Measurements from ENCODE around the gene MLLT10.
"Not testable (repeated sequence)": the region's sequence is repeated elsewhere in the genome, so short reads cannot be mapped to it uniquely, and the experiment has no call there.

The MLLT10 gene

GRCh38 chr10:21588159-21588558 is 54.1 kb downstream of the MLLT10 start:
- not testable (repeated sequence) for DNase-seq

DNA sequence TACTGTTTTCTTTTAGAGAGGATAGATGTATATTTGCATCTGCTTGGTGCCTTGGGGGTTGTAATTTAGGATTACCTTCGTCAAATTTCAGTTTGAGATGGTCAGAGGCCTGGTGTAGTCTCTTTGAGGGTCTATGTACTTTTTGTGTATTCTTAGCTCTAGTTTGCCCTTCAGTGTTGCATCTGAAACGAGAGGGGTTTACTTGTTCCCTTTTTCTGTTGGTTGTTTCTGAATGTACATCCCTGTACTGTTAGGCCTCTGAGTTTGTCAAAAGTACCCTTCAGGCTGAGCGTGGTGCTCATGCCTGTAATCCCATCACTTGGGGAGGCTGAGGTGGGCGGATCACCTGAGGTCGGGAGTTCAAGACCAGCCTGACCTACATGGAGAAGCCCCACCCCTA is 60.0 kb downstream of the MLLT10 start:
- no peak for DNase-seq

DNA sequence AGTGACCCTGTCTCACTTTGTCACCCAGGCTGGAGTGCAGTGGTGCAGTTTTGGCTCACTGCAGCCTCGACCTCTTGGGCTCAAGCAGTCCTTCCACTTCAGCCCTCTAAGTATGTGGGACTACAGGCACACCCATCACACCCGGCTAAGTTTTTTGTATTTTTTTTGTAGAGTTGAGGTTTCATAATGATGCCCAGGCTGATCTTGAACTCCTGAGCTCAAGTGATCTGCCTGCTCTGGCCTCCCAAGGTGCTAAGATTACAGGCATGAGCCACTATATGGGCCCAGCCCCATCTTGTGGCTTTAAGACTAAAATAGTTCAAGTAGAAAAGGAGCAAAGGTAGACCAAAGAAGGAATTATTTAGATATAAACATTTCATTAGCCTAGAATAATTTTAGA is 65.5 kb downstream of the MLLT10 start:
- no peak for DNase-seq

DNA sequence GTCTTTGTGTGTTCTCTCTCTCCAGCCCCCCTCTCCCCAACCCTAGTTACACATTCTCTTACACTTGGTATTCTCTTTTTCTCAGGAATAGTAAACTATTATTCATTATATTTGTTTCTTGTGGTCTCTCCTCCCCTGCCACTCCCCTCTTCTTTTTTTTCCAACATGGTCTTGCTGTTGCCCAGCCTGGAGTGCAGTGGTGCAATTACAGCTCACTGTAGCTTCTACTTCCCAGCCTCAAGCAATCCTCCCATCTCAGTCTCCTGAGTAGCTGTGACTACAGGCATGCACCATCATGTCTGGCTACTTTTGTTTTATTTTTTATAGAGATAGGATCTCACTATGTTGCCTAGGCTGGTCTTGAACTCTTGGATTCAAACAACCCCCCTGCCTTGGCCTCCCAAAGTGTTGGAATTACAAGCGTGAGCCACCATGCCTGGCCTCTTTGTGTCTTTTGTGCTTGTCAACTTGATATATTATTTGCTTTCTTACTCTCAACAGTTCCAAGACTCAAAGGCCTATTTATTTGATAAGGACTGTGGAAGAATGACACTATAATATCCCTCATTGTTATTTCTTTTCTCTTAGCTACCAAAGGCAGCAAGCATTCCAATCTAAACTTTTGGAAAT is 66.9 kb downstream of the MLLT10 start:
- DNase-seq: no peak

DNA sequence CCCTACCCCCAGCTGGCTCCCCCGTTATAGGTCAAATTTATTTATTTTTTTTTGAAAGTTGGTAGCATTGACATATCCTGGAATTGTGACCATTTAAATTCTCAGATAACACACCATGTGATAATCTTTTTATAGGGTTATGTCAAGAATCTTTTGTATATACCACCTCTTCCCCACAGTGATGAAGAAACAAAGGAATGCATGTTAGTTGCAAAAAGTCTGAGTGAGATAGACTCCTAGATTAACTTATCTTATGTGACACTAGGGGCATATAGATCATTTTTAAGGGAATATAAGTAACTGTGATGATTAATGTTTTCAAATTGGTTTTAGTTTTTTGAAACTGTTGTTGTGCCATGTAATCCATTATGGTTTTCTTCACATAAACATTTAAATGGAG is 68.3 kb downstream of the MLLT10 start:
- no peak for DNase-seq

- DNase-seq: no peak
Observed at GRCh38 chr10:21603721-21604120, 69.7 kb downstream of the MLLT10 start.

DNA sequence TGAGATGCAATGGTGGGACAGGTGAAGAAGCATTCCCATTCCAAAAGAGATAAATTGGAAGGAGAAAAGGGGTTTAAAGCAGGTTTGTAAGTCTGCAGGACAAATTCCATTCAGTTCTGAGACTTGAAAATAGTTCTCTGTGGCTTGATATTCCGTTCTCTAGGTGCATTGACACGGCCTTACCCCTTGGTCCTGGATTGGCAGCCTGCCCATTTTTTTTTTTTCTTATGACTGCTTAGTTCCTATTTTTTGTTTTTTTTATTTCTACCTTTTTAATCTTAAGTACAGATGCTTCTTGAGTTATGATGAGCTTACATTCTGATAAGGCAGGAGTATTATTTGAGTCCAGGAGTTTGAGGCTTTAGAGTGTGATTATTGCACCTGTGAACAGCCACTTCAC is 70.6 kb downstream of the MLLT10 start:
- no peak for DNase-seq

GRCh38 chr10:21607907-21608306 is 73.9 kb downstream of the MLLT10 start:
- DNase-seq: no peak

DNA sequence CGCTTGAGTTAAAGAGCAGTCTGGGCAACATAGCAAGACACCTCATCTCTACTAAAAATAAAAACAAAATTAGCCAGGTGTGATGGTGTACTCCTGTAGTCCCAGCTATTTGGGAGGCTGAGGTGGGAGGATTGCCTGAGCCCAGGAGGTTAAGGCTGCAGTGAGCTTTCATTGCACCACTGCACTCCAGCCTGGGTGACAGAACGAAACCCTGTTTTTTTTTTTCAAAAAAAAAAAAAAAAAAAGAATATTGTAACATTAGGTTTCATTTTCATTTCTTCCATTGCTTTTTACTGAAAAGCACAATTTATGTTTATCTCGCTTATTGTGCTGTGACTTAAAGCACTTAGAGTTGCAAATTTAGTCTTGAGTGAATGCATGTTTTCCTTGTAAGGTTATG is 80.0 kb downstream of the MLLT10 start:
- DNase-seq: no peak

GRCh38 chr10:21617267-21617666 is 83.2 kb downstream of the MLLT10 start:
- DNase-seq: no peak

GRCh38 chr10:21623291-21623690 is 89.3 kb downstream of the MLLT10 start:
- no peak for DNase-seq

GRCh38 chr10:21624421-21624820 is 90.4 kb downstream of the MLLT10 start:
- not testable (repeated sequence) for DNase-seq

DNA sequence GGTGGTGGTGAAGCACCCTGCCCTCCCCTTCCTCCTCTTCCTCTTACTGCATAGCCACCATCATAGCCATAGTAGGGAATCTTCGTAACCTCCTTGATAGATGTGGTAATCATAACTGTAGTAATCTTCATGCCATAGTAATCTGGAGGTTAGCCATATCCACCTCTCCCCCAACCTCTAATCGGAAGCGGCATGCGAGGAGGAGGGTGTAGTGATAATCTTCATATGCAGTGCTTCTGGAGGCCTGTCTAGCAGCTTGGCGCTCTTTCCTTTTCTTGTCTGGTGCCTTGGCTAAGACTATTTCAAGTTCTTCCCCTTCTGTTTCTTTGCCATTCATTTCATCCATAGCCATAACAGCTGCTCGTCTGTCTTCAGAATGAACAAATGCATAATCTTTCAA is 90.9 kb downstream of the MLLT10 start:
- no peak for DNase-seq

GRCh38 chr10:21625623-21626229 is 91.7 kb downstream of the MLLT10 start:
- no peak for DNase-seq

- no peak for DNase-seq
Observed at GRCh38 chr10:21626457-21627161, 92.6 kb downstream of the MLLT10 start.

GRCh38 chr10:21627331-21627730 is 93.3 kb downstream of the MLLT10 start:
- no peak for DNase-seq

DNA sequence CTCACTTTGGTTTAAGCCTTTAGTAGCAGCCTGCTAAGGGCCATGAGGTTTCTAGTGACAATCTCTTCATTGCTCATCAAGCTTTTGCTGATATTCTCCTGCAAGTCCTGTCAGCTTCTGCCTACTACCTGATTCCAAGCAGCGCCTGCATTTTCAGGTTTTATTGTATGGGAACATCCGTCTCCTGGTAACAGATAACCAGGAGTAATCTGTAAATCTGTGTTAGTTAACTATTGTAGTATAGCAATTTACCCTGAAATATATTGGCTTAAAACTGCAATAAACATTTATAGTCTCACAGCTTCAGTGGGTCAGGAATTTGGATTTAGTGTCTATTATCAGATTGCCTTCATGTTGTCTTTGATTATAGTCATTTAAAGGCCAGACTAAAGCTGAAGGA is 94.0 kb downstream of the MLLT10 start:
- no peak for DNase-seq

DNA sequence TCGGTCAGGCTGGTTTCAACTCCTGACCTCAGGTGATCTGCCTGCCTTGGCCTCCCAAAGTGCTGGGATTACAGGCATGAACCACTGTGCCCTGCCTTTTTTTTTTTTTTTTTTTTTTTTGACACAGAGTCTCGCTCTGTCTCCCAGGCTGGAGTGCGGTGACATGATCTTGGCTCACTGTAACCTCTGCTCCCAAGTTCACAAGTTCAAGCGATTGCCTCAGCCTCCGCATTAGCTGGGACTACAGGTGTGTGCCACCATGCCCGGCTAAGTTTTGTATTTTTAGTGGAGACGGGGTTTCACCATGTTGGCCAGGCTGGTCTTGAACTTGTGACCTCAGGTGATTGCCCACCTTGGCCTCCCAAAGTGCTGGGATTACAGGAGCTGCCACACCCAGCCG is 94.6 kb downstream of the MLLT10 start:
- DNase-seq: not testable (repeated sequence)

DNA sequence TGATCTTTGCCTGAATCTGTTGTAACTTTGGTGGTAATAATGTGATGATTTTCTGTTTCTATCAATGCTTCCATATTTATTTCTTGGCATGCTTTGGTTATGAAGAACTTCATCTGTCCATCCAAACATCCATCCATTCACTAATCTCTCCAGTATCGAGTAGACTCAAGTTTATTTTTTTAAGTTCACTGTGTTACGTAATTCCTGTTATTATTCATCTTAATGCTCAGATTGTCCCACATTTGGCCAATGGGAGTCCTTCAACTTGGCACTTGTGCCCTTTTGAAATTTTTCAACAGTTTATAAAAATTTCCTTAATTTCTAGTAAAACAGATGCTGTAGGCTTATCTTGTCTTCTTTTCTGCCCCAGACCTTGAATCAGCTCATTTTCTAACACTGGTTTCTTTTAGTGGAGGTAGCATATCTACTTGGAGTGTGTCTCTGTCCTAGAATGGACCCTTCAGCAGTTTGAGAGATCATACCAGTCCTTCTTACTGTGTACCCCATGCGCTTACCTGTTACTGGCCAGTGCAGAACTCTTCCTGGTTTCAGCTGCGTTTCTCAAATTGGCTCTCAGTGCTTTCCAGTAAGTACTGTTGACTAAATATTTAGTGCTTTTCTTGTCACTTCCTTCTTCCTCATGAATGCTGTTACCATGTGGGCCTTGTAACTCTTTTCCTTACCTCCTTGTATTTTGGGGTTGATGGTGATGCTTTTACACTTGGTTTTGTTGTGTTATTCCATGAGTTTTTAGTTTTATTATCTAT is 100.8 kb downstream of the MLLT10 start:
- DNase-seq: no peak

DNA sequence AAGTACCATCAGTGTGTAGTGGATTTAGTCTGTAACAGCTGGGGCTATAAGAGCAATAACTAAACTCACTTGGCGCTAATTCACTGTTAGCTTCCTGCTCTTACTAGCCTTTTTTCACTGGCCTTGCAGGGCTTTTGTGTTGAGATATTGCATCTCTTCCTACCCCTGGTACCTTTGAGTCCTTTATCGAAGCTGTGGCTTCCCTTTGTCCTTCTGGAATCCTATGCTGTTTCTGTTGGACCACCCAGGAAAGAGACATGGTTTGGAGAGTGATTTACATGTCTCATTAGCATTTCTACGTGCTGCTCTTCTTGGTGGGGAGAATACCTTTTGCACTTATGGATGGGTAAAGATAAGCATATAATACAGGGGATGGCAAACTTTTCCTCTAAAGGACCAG is 103.8 kb downstream of the MLLT10 start:
- DNase-seq: no peak

DNA sequence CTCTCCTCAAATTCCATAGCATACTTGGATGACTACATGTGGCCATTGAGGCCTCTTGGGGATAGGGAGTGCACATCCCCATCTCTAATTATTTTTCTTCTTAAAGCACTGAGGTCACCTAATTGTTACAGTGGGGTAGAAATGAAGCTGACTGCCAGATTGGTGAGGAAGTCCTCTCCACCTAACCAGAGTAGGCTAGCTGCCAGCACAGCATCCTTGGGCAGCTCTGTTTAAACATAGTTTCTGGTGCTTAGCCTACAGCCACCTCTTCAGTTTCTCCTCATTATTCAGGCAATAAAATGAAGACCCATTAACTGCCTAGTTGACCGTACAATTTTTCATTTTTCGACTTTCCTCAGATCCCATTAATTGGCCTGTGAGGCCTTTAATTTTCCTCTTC is 104.6 kb downstream of the MLLT10 start:
- DNase-seq: no peak

DNA sequence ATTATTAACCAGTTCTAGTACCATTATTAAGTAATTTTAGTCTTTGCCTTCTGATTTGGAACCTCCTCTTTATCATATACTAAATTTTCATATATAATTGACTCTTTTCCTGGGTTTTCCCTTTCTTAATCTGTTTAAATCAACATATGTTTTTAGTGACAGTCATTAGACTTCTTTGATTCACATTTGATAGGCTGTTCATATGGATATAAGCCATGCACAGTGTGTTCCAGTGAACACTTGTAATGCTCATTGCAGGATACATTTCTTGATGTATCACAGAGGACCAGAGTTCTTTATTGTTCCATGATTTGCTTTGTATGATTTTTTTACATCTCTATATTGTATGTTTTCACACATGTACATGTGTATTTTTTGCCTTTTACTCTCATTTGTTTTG is 114.0 kb downstream of the MLLT10 start:
- no peak for DNase-seq

DNA sequence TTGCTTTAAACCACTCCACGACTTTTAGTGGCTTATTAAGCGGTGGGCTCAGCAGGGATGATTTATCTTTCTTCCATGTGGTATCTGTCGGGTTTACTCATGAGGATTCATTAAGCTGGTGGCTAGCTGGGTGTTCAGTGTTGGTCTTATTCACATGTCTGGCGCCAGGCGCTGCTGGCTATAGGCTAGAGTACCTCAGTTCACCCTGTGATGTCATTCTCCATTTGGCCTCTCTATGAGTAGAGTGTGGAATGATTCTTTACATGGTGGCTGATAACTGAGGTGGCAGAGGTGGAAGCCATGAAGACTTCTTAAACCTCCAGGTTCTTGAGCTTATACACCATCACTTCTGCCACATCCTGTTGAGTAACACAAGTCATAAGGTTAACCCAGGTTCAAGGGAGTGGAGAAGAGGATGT is 115.4 kb downstream of the MLLT10 start:
- DNase-seq: no peak

DNA sequence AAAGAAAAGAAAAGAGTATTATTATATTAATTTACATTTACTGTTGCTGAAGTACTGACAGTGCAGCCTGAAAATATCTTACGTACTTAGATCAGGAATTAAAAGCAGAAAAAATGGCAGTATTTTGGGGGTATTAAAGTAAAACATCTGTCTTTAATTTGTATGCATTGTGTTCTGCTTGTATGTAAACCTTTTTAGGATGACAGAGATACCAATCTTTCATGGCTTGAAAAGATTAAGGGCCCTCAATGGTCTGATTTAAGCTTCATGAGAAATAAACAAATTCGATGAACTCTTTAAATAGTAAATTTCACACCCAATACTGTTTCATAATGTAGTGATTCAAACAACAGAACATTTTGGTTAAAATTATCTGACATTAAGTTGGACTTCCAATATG is 116.3 kb downstream of the MLLT10 start:
- DNase-seq: no peak
